Hematopoietic multipotent progenitor cell treated with erythropoietin and hydrocortisone succinate and interleukin-3 and kit ligand, for 15 days (in vitro differentiated cells): ENCODE results near the gene HECTD4.
A peak's percentile ranks its signal among the peaks of the same experiment; 100 is the strongest.
"Not testable (repeated sequence)": the region's sequence is repeated elsewhere in the genome, so short reads cannot be mapped to it uniquely, and the experiment has no call there.

ENCODE experiments used
- DNase-seq: peaks from one replicate; pipeline ENCODE4 v3.0.0-alpha.2; 2015; ENCODE audit warnings: low spot score

The HECTD4 gene

DNA sequence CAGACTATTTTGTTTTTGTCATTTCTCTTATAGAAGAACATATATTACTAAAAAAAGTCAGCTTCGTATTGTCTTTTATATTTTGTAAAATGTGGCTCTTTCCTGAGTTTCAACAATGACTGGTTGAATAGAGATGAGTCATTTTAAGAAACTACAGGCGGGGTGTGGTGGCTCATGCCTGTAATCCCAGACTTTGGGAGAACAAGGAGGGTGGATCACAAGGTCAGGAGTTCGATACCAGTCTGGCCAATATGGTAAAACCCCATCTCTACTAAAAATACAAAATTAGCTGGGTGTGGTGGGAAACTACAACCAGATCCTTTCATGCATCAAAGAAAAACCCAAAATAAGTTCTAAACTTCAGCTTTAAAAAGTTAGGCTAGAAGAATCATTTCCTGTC is 28.8 kb downstream of the HECTD4 start:
- peak; percentile 48 for DNase-seq

DNA sequence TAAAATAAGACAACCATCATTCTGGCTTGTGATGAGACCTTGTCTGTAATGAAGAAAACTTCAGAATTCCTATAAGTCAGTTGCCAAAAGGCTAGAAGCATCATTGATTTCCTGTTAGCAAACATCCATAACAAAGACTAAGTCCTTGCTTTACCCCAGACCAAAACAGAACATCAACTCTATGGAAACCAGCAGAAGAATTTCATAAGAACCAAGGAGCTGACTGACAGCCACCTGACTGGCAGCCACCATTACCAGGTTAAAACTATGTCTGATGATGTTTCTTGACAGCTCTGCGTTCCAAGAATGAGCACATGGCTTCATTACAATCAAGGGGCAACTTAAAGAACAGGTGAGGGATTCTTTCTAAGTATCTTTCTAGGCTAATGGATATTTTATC is 29.3 kb downstream of the HECTD4 start:
- DNase-seq = peak; percentile 41

DNA sequence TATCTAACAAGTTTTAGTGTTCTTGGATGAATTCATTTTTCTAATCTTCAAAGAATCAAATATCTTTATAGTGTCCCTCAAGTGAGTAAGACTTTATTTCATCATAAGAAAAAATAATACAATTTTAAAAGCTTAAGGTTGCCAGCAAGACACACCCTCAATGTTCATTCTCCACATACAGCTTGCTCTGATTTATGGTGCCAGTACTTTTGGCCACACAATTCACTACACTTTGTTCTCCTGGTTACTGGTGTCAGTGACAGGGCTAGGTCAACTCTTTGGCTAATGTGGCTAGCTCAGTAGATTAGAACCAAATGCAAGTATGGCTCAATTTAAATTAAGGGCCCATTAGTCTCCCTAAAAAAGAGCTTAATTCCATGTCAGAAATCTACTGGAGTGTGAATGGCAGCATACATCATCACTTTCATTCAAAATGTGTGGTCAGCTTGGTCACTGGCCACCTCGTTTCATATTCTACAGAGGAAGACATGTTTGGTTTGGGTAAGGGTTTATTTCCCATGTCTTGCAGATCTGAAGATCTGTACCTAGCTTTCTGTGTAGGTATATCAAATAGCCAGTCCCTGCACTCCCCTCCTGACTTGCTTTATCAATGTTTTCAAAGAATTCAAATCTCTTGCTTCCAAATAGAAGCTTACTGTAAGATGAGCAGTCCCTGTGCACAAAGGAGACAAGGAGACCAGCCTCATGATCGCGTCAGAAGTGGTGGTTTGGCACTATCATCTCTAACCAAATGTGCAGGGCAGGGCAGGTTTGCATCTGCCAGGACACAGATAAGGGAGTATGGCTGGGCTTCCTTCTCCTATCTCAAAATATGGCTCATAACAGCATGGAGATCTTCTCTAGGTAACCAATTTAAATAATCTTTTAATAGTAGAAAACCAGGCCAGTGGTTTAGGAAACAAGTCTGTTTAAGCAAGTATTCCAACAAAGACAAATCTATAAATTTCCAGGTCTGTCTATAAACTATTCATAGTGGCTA is 31.3 kb downstream of the HECTD4 start:
- peak; percentile 98 for DNase-seq

DNA sequence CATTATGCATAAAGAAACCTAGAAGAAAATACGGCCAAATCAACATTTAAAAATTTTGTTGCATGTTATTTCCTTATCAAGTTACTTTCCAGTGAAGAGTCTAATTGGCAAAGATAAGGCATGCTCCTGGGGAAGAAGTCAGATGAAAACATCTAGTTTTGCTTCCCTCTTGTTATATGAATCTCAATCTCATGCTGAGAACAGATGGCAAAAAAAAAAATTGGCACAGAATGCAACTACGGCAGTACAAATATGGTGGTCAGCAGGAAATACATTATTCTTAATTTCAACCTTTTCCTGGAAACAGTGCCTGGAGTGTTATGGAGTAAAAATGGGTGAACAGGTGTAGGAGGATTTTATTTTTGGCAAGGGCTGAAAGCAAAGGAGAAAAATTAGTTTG is 32.8 kb downstream of the HECTD4 start:
- peak; percentile 74 for DNase-seq

DNA sequence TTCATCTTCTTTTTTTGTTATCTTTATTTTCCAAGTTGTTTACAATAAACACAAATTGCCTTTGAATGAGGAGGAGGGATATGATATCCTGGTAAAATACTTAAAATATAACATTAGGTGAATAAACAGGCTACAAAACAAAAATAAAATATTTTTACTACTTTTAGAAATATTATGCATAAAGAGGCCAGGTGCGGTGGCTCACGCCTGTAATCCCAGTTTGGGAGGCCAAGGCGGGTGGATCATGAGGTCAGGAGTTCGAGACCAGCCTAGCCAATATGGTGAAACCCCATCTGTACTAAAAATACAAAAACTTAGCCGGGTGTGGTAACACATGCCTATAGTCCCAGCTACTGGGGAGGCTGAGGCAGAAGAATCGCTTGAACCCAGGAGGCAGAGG is 33.3 kb downstream of the HECTD4 start:
- not testable (repeated sequence) for DNase-seq

DNA sequence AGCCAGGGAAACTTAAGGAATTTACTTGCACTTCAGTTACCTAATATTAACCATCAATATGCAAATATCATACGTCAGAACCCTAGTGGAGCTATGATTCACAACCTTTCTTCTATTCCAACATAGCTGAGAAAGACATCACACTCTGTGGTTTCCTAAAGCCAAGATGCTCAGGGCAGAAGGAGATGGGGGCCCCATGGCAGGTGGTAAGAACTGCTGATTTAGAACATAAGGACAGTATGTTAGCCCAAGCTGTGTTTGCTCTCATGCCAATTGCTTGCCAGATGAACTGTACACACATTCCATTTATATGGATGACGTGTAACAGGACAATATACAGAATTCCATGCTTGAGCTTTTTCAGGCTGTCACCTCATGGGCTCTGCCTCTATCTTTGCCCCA is 34.6 kb downstream of the HECTD4 start:
- no peak for DNase-seq

DNA sequence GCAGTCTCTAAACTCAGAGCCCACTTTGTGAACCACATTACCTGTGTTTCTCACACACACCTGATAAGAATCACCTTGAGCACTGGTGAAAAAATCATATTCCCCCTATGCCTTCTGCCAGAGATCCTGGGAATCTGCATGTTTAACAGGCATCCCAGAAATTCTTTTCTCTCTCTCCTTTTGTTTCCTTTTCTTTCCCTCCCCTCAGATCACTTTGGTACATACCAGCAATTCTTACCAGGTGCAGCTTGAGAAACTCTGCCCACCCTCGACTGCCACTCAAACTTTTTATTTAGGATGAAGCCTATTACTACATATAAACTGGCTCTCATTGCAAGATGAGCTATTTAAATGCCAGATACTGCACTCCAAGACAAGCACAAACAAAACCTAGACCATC is 36.0 kb downstream of the HECTD4 start:
- no peak for DNase-seq

DNA sequence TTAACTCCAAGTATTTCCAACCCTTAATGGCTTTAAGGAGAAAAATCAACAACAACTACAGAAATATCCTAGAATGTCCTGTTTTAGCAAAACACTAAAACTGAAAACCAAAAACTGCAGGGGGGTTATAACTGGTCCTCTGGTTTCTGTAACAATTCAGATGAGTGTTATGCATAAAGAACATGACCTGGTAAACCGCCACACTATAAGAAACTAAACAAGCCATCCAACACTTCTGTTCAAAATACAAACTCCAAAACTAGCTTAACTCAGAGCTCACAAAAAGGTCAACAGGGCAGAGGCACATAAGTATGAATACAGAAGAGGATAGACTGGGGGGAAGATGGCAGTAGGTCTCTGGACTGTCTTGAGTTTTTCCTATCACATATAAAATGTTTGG is 38.0 kb downstream of the HECTD4 start:
- no peak for DNase-seq

DNA sequence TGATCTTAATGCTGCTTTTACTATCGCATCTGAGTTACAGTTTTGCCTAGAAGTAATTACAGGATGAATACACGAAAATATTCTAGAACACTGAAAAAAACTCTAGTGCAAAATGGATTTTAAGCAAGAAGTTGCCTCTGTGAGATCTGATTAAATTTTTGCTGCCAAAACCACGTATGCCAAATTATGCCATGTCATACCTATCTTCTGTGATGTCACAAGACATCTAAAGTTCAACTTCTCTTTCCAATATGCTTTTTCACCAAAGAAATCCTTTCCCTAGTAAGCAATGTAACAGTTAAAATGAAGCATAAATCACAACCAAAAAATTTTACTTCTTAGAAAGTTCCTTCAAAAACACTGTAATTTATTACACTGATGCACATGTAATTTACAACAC is 39.6 kb downstream of the HECTD4 start:
- peak; percentile 91 for DNase-seq

DNA sequence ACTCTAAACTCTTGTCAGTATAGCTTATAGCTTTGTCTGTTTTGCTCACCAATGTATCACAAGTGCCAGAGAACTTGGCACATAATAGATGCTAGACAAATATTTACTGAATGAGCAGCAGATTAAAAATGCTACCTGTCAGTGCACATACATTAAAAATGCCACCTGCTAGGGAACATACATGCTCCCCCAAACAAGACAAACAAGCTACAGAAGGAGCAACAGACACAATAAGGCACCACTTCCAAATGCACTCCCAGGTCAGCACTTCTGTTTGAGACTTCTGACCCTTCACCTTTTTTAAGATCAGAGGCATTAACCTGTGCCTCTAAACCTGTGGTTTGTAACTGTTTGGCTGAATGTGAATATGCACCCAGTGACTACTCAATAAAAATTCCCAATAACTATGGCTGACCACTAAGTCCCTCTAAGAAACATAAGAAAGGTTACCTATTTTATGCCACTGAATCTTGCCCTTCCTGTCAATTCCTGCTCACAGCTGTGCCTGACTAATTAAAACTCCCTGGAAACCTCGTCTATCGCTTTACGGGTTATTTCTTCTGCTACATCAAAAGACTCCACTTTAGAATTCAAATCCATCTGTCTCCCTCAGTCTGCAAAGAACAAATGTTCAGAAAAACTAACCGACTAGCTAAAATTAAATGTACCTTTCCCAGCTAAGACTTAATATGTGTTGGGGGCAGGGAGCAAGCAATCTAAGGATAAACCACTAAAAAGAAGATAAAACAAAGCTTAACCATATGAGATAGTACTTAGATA is 41.0 kb downstream of the HECTD4 start:
- no peak for DNase-seq

DNA sequence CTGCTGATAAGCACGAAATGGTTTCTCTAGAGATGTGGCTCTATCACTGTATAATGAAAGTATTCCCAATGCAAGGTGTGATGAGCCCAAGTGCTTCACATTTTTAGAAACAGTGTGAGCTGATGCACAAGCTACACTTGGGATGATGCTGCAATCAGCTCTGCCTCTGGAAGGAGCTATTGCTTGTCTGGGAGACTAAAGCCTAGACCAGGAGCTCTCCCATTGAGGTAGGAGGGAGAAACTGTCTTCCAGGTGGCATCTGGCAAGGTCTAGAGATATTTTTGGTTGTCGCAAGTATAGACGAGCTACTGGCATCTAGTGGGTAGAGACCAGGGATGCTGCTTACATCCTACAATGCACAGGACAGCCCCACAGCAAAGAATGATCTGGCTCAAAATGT is 42.0 kb downstream of the HECTD4 start:
- peak; percentile 34 for DNase-seq

DNA sequence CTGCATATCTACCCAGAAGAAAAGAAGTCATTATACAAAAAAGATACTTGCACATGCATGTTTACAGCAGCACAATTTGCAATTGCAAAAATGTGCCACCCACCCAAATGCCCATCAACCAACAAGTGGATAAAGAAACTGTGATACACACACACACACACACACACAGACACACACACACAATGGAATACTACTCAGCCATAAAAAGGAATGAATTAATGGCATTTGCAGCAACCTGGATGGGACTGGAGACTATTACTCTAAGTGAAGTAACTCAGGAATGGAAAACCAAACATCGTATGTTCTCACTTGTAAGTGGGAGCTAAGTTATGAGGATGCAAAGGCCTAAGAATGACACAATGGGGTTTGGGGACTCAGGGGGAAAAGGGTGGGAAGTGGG is 47.2 kb downstream of the HECTD4 start:
- DNase-seq = not testable (repeated sequence)

DNA sequence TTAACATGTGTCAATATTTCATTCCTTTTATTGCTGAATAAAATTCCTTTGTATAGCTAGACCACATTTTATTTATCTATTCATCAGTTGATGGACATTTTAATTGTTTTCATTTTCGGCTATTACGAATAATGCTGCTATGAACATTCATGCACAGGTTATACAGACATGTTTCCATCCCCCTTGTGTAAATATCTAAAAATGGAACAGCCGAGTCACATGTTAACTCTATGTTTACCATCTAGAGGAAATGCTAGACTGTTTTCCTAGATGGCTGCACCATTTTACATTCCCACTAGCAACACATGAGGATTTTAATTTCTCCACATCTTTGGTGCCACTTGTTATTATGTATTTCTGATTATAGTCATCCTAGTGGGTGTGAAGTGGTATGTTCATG is 49.2 kb downstream of the HECTD4 start:
- no peak for DNase-seq

DNA sequence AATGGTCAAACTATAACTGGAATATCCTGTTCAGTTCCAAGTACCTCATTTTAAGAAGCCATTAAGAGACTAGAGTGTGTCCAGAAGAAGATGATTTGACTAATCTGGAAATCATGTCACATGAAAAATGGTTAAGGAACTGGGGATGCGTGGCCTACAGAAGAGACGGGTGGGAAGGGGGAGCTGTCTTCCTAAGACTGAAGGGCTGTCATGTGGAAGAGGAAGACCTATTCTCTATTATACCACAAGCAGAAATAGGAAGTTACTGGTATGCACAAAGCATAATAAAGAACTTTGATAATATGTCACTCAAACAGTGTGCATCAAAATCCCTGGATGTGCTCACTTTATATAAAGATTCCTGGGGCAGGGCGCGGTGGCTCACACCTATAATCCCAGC is 50.3 kb downstream of the HECTD4 start:
- DNase-seq = no peak

DNA sequence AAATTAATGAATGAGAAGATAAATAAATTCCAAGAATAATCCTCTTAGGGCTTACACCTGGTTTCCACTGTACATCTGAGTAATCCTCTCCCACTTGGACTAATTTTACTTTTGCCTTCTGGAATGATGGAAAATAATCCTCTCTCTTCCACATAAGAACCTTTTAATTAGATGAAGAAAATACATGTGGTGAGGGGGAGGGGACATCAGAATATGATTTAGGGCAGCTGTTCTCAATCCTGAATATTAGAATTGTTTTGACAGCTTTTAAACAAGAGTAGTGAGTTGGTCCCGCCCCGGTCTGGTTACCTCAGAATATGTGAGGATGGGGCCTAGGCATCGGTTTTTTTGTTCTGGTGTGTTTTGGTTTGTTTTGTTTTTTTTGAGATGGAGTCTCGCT is 51.5 kb downstream of the HECTD4 start:
- DNase-seq = no peak

DNA sequence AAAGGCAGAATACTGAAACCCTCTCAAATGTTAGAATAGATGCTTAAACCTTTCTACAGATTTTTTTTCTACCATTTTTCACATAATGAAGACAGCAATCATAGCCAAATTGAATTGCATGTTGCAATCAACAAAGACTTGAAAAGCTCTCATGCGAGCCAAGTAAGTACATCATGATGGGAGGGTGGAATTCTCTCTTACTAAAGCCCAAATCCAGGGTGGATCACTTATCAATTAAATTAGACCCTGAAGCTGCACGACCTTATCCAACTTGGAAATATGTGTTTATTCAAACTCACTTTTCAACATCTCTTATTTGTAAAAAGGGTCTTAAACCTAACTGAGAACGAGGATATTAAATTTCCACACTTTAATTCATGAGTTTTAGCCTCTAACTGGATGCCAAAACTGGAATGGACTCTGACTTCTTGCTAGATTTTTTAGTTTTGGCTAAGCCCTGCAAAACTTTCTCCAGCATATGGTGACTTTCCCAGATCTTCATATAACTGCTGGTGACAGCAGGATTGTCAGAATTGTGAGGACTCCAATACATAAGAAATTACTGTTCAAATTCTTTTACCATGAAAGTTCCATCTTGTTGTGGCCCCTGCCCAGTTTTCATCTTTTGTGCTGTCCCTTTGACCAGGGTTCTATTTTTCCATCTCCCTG is 53.6 kb downstream of the HECTD4 start:
- DNase-seq = no peak

DNA sequence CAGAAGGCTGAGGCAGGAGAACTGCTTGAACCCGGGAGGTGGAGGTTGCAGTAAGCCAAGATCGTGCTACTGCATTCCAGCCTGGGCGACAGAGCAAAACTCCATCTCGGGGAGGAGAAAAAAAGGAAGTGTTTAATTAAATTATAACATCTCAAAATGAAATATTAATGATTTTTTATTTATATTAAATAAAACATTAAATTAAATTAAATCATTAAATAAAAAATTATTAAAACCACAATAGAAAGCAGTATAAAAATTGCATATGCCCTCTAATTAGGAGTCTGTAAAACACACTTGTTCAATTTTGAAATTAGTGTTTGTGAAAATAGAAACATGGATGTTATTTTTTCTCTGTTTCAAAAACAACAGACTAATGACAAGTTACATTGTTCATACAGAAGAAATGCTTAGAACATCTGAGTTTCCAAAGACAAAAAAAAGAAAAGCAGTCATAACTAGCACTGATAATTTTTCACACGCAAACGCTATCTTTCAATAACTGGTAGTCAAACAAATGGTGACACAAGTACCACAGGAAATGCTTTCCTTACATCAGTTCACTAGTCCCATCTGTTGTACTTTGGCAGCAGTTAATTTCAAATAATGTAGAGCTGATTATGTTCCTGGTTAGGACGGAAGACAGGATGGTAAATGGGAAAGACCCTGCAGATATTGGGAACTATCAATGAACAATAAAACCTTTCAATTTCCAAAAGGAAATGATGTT is 54.9 kb downstream of the HECTD4 start:
- peak; percentile 41 for DNase-seq

DNA sequence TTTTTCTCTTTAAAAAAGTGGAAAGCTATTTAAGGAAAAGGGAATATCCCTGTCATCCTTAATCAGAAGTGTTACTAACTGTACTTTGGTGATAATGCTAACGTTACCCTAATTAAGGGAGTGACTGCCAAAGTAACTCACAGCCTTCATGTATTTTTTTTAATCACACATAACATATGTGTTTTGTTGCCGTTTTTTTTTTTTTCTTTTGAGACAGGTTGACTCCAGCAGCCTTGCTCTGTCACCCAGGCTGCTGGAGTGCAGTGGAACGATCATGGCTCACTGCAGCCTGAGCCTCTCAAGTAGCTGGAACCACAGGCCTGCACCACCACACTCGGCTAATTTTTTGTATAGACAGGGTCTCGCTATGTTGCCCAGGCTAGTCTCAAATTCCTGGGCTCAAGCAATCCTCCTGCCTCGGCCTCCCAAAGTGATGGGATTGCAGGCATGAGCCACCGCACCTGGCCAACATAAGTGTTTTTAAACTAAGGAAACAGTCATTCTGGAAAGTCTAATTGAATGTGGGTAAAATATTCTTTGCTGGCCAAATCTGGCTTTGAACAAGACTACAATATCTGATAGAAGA is 56.5 kb downstream of the HECTD4 start:
- peak; percentile 92 for DNase-seq

DNA sequence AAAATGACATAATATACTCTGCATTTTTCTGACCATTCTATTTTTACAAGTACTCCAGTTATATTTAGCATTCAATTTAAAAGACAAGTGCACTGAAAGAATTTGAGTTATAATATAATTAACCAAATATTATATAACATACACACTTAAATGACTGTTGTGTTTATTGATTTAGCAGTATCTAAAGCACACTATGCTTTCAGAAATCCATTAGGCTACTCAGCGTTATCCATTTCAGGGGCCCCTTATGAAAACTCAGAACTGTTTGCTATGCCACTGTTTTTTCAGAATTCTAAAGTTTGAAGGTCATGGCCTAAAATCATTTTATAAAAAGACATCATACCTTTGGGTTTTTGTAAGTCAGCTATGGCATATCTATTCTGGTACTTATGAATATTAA is 57.1 kb downstream of the HECTD4 start:
- DNase-seq = no peak

DNA sequence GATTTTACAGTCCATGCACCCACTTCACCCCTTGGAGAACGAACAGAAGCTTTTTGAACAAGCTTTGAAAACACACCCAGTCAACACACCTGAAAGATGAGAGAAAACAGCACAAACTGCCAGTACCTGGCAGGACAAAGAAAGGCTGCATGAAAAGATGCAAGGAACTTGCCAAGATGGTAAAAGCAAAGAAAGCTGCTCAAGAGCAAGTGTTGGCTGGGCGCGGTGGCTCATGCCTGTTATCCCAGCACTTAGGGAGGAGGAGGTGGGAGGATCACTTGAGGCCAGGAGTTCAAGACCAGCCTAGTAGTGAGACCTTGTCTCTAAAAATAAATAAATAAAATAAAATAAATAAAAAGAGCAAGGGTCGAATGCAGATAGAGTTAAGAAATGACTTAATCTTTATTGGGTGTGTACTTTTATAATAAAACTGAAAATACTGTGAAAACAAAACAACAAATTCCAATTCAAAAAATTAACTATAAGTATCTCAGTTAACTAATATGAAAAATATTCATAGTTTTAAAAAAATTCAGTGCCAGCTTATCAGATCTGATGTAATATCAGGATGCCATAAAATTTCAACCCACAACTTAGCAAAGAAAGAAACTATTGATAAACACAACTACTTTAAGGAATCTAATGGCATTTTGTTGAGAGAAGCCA is 59.2 kb downstream of the HECTD4 start:
- DNase-seq = no peak

DNA sequence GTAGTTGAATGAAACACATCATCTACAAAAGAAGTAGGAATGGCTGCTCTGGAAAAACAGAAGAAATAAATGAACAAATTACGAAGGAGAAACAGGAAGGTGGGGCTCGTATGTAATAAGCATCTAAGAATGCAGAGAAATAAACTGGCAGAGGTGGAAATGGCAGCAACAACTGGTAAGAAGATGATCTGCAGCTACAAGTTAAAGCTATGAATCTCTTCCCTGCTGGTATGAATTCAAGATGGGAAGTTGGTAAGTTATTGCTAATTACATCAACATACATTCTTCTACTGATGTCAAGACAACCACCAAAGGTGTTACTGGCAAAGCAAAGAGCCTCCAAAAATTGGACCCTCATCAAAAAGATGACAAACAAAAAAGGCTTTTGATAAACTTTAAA is 59.8 kb downstream of the HECTD4 start:
- peak; percentile 29 for DNase-seq
